Osteoblast (primary cell): ENCODE results near the gene NMS. TPM values are rescaled to one million over a fixed set of nuclear protein-coding genes. Genes with fewer than 3 reads are reported as not detected.

Source experiments
- DNase-seq: peaks from one replicate; pipeline ENCODE4 v3.0.0; 2011; ENCODE audit warnings: low spot score, mixed read lengths; ENCODE audit not compliant: insufficient read length; ENCODE audit errors: missing footprints
- H2AFZ ChIP-seq: 2 replicates; pipeline ENCODE4 v1.6.0; 2011; ENCODE audit warnings: mild to moderate bottlenecking, low read length
- H3K27ac ChIP-seq: 2 replicates; pipeline ENCODE4 v1.5.1; 2011; ENCODE audit warnings: mild to moderate bottlenecking, low read depth, low read length, moderate library complexity
- H3K27me3 ChIP-seq: 2 replicates; pipeline ENCODE4 v1.6.0; 2012; ENCODE audit warnings: mild to moderate bottlenecking, control low read depth, inconsistent platforms, low read length, moderate library complexity; ENCODE audit not compliant: insufficient read depth
- H3K36me3 ChIP-seq: 2 replicates; pipeline ENCODE4 v1.5.1; 2011; ENCODE audit warnings: mild to moderate bottlenecking, low read length, control low read depth, moderate library complexity; ENCODE audit not compliant: insufficient read depth
- H3K4me1 ChIP-seq: 2 replicates; pipeline ENCODE4 v1.5.1; 2011; ENCODE audit warnings: mild to moderate bottlenecking, low read length, control low read depth, moderate library complexity; ENCODE audit not compliant: insufficient read depth
- H3K4me2 ChIP-seq: 2 replicates; pipeline ENCODE4 v1.6.0; 2011; ENCODE audit warnings: mild to moderate bottlenecking, low read length; ENCODE audit not compliant: insufficient read depth
- H3K4me3 ChIP-seq: fragments of 200-600 bp; sonication (generic); 3 replicates; pipeline ENCODE4 v1.5.1; 2012; ENCODE audit warnings: mild to moderate bottlenecking, low read length, inconsistent platforms; ENCODE audit not compliant: insufficient read depth
- H3K79me2 ChIP-seq: 2 replicates; pipeline ENCODE4 v1.6.0; 2012; ENCODE audit warnings: mild to moderate bottlenecking, low read length, control low read depth, inconsistent platforms; ENCODE audit not compliant: insufficient read depth
- H3K9me3 ChIP-seq: 2 replicates; pipeline ENCODE4 v1.5.1; 2011; ENCODE audit warnings: low read depth, low read length, control low read depth
- H4K20me1 ChIP-seq: 2 replicates; pipeline ENCODE4 v1.6.0; 2012; ENCODE audit warnings: mild to moderate bottlenecking, low read length, control low read depth; ENCODE audit not compliant: insufficient read depth
- total RNA-seq: library from RNA; depleted of rRNA; stranded (reverse); fragments of >200 nt; gene quantifications from 2 replicates; pipeline ENCODE4 v1.2.3, GENCODE V29; 2012
- TF ChIP-seq, protein P1 (sequence below): IDR thresholded peaks from 2 replicates; pipeline ENCODE4 v1.5.1; 2011; ENCODE audit warnings: mild to moderate bottlenecking, low read depth, low read length, moderate library complexity; ENCODE audit errors: extremely low read depth

The NMS gene
- total RNA-seq, 1 donor, result not detected

DNA sequence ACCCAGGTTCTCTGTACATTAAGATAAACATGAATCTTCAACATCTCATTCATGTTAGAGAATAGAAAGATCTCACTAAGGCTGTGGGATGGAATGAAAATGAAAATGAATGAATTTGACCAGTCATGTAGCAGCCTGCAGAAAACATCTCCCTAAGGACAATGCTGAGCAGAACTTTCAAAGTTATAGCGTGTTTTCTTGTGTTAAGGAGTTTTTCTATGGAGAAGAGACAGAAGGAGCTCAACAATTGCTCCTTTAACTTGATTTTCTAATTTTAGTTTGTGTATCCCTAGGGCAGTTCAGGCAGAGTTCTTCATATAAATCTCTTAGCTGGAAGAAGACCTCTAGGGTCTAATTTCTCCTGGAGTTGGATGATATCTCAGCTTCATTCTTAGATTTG, 47.3 kb downstream of the NMS start:
- Histone ChIP-seq H3K9me3 (no peaks in the 10 kb centered on the region), H4K20me1 (no peaks in the 10 kb centered on the region), H3K27me3 (no peaks in the 10 kb centered on the region), H3K4me2 (no peak overlapping the region), H3K4me1 (no peaks in the 10 kb centered on the region), H3K4me3 (no peak overlapping the region), H3K36me3 (no peaks in the 10 kb centered on the region), H2AFZ (no peak overlapping the region), H3K27ac (no peak overlapping the region), H3K79me2 (no peaks in the 10 kb centered on the region)
- no peak for DNase-seq
- TF ChIP-seq, protein P1, sequence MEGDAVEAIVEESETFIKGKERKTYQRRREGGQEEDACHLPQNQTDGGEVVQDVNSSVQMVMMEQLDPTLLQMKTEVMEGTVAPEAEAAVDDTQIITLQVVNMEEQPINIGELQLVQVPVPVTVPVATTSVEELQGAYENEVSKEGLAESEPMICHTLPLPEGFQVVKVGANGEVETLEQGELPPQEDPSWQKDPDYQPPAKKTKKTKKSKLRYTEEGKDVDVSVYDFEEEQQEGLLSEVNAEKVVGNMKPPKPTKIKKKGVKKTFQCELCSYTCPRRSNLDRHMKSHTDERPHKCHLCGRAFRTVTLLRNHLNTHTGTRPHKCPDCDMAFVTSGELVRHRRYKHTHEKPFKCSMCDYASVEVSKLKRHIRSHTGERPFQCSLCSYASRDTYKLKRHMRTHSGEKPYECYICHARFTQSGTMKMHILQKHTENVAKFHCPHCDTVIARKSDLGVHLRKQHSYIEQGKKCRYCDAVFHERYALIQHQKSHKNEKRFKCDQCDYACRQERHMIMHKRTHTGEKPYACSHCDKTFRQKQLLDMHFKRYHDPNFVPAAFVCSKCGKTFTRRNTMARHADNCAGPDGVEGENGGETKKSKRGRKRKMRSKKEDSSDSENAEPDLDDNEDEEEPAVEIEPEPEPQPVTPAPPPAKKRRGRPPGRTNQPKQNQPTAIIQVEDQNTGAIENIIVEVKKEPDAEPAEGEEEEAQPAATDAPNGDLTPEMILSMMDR, result no peak

DNA sequence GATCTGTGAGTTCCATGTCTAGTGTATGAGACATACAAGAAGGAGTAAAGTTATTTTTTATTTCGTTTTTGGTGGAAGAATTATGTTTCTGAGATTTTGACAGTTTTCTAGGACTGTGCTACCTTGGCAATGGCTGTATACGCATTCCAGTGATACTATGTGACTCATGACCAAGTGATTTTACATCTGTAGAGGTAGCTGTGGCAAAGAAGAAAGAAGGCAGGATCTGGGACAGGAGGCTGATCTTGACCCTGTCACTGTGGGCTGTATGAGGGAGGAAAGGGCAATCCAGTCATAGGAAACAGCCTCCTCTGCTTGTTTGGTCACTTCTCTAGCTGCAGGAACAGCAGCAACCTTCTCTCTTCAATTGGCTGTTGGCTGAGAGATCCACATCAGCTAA, 48.5 kb downstream of the NMS start:
- H3K27ac ChIP-seq, result no peak overlapping the region
- H3K4me3 ChIP-seq, result no peak overlapping the region
- TF ChIP-seq, protein P1, result no peak

DNA sequence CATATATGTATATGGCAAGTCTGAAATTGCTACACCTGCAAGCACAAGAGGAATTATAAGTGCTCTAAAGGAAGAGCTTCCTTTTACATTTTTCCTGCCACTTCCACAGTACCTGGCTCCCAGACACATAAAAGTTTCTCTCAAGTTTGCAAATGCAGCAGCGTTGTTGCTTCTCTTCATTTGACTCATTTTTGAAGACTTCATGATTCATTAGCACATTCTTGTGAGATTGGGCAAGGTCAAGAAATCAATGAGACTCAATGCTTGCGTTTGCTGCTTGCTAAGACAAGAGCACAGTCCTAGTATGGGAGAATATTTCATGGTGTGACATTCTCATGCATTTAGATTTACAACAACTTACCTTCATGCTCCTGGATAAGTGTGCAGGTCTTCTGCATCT, 49.9 kb downstream of the NMS start:
- Histone ChIP-seq H2AFZ (no peak overlapping the region), H3K27ac (no peak overlapping the region), H3K9me3 (no peaks in the 10 kb centered on the region), H3K4me1 (no peaks in the 10 kb centered on the region), H3K27me3 (no peaks in the 10 kb centered on the region), H4K20me1 (no peaks in the 10 kb centered on the region), H3K79me2 (no peaks in the 10 kb centered on the region), H3K4me2 (no peak overlapping the region), H3K4me3 (no peak overlapping the region), H3K36me3 (no peaks in the 10 kb centered on the region)
- DNase-seq, result peak; percentile 60
- TF ChIP-seq, protein P1, result no peak

More for the DNA sequence above, 48.5 kb downstream of the NMS start:
- Histone ChIP-seq H3K79me2 (no peaks in the 10 kb centered on the region), H3K4me1 (no peaks in the 10 kb centered on the region), H4K20me1 (no peaks in the 10 kb centered on the region), H3K27me3 (no peaks in the 10 kb centered on the region), H2AFZ (no peak overlapping the region), H3K4me2 (no peak overlapping the region), H3K9me3 (no peaks in the 10 kb centered on the region), H3K36me3 (no peaks in the 10 kb centered on the region)
- DNase-seq, result peak; percentile 42

DNA sequence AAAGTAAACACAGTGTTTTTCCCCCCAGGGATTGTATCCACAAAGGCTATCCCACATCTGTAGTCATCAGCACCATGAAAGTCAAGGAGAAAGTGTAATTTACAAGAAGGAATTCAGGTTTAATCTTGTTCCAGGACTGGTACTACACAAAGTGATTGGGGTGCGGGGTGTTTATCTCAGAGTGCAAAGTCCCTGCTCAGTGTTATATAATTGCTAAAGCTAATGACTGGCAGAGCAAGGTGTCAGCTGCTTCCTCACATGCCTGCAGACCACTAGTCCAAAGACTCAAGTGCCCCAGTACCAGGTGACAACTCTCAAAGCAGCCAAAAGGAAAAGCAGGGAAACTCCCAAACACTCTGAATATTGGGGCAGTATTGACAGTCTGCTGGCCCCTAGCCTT, 52.1 kb downstream of the NMS start:
- no peaks in the 10 kb centered on the region for H4K20me1 ChIP-seq
- H3K27ac ChIP-seq, result no peak overlapping the region
- TF ChIP-seq, protein P1, result no peak
- no peaks in the 10 kb centered on the region for H3K36me3 ChIP-seq
- no peak overlapping the region for H2AFZ ChIP-seq
- H3K4me1 ChIP-seq, result no peaks in the 10 kb centered on the region
- no peaks in the 10 kb centered on the region for H3K27me3 ChIP-seq
- DNase-seq, result no peak
- no peaks in the 10 kb centered on the region for H3K9me3 ChIP-seq
- no peak overlapping the region for H3K4me2 ChIP-seq
- H3K4me3 ChIP-seq, result no peak overlapping the region
- no peaks in the 10 kb centered on the region for H3K79me2 ChIP-seq
